Vagina (tissue), 2 donors: Measurements from ENCODE around the gene USH2A.

Experiments used
- CTCF ChIP-seq, 3 experiments: fragments of 450-650 bp in 2 of 3; fragments of 200-600 bp in 1 of 3; sonication (generic) in 1 of 3; IDR thresholded peaks; one replicate each; pipeline ENCODE4 v1.5.1; 2017 to 2019; ENCODE audit warnings: antibody characterized with exemption in 3 of 3, mild to moderate bottlenecking in 2 of 3, moderate library complexity in 2 of 3
- POLR2A ChIP-seq, 2 donors: fragments of 450-650 bp; IDR thresholded peaks; one replicate each; pipeline ENCODE4 v1.6.1; 2017; ENCODE audit warnings: antibody characterized with exemption in 2 of 2, mild to moderate bottlenecking in 2 of 2, moderate library complexity in 2 of 2

- TF ChIP-seq CTCF (IDR thresholded peaks at IDR 0.05) (no peak), POLR2A (IDR thresholded peaks at IDR 0.05) (no peak)
Measured at GRCh38 chr1:215748431-215748830, 674.8 kb downstream of the USH2A start.
